HCT116 (cell line): ENCODE measurements around the gene FAM181A. TPM values are rescaled to one million over a fixed set of nuclear protein-coding genes. Genes with fewer than 3 reads are reported as not detected.

Source experiments
- ATAC-seq: fragments of 200-7000 bp; cut with Tn5 transposase; 2 replicates; pipeline ENCODE4 v1.9.1; 2020; ENCODE audit warnings: mild to moderate bottlenecking, moderate library complexity
- BruUV-seq: library from RNA; stranded (reverse); fragments of 400-500 nt; replicated peaks from 2 replicates; lab custom pipeline; 2021; lab: Mats Ljungman, UMichigan
- CTCF ChIA-PET: fragments of 300-600 bp; sonication (Branson Sonifier 250); formaldehyde crosslinking; loops from one replicate; lab custom pipeline; 2021; ENCODE audit warnings: antibody characterized with exemption; lab: Charles Lee
- POLR2A ChIA-PET: fragments of 300-600, 350-600 bp; sonication (Branson Sonifier 250); formaldehyde crosslinking; loops from one replicate; lab custom pipeline; 2021; ENCODE audit warnings: antibody characterized with exemption; lab: Charles Lee
- RAD21 ChIA-PET, 2 experiments: fragments of 300-600 bp; sonication (Branson Sonifier 250); formaldehyde crosslinking; loops; one replicate each; lab custom pipeline; 2023; ENCODE audit warnings: low total read pairs in 2 of 2; ENCODE audit not compliant: uncharacterized antibody in 2 of 2, unreplicated experiment in 2 of 2, low non-redundant PET in 1 of 2; lab: Charles Lee
- DNase-seq: peaks from one replicate; pipeline ENCODE4 v3.0.0-alpha.2; 2010; ENCODE audit warnings: low read depth, low spot score
- H2AFZ ChIP-seq: fragments of 200-600 bp; shearing (Covaris generic), sonication (generic); 2 replicates; pipeline ENCODE4 v1.6.1; 2017; ENCODE audit warnings: low read depth, mixed run types, mixed read lengths, antibody characterized with exemption, low read length; ENCODE audit not compliant: poor library complexity, severe bottlenecking
- H3K27ac ChIP-seq: 2 replicates; pipeline ENCODE4 v1.5.1; 2012; ENCODE audit warnings: low read depth, low read length
- H3K27me3 ChIP-seq: fragments of 200-600 bp; sonication (generic); 2 replicates; pipeline ENCODE4 v1.6.1; 2016; ENCODE audit warnings: mixed run types, low read length, mixed read lengths; ENCODE audit not compliant: insufficient read depth
- H3K36me3 ChIP-seq, 2 experiments: fragments of 200-500 bp in 1 of 2; fragments of 200-600 bp in 1 of 2; sonication (Bioruptor generic) in 1 of 2; sonication (generic) in 1 of 2; 2 replicates each; pipeline versions ENCODE4 v1.5.1 to v1.6.1; 2014 to 2016; ENCODE audit warnings: low read length in 2 of 2, inconsistent platforms in 1 of 2, mixed read lengths in 1 of 2, mixed run types in 1 of 2; ENCODE audit not compliant: insufficient read depth in 2 of 2, control insufficient read depth in 1 of 2
- H3K4me1 ChIP-seq, 2 experiments: fragments of 200-600 bp in 1 of 2; sonication (generic) in 1 of 2; 2 replicates each; pipeline versions ENCODE4 v1.5.1 to v1.6.1; 2012 to 2017; ENCODE audit warnings: low read length in 2 of 2, inconsistent platforms in 1 of 2, mild to moderate bottlenecking in 1 of 2, mixed read lengths in 1 of 2, mixed run types in 1 of 2, moderate library complexity in 1 of 2; ENCODE audit not compliant: insufficient read depth in 2 of 2, control insufficient read depth in 1 of 2
- H3K4me2 ChIP-seq: fragments of 200-600 bp; sonication (generic); 2 replicates; pipeline ENCODE4 v1.6.1; 2017; ENCODE audit warnings: mixed run types, low read length, mixed read lengths
- H3K4me3 ChIP-seq, 2 experiments: fragments of 200-600 bp in 1 of 2; sonication (generic) in 1 of 2; replicated peaks in 1 of 2; 2 replicates each; pipeline ENCODE4 v1.5.1; 2011 to 2016; ENCODE audit warnings: low read length in 2 of 2, control low read depth in 1 of 2, low read depth in 1 of 2, mild to moderate bottlenecking in 1 of 2, mixed read lengths in 1 of 2, mixed run types in 1 of 2
- H3K79me2 ChIP-seq: fragments of 200-600 bp; sonication (generic); 2 replicates; pipeline ENCODE4 v1.6.1; 2017; ENCODE audit warnings: mild to moderate bottlenecking, mixed run types, low read length, moderate library complexity, mixed read lengths; ENCODE audit not compliant: insufficient read depth
- H3K9ac ChIP-seq: fragments of 200-600 bp; sonication (generic); 2 replicates; pipeline ENCODE4 v1.6.1; 2016; ENCODE audit warnings: low read length, mixed read lengths
- H3K9me2 ChIP-seq: fragments of 200-600 bp; sonication (generic), shearing (Covaris generic); 2 replicates; pipeline ENCODE4 v1.6.1; 2017; ENCODE audit warnings: mixed run types, mild to moderate bottlenecking, moderate library complexity; ENCODE audit not compliant: insufficient read depth
- H3K9me3 ChIP-seq, 2 experiments: fragments of 200-500 bp in 1 of 2; fragments of 200-600 bp in 1 of 2; sonication (Bioruptor generic) in 1 of 2; sonication (generic) in 1 of 2; 2 replicates each; pipeline ENCODE4 v1.6.1; 2014 to 2017; ENCODE audit warnings: low read length in 2 of 2, mixed read lengths in 2 of 2, inconsistent platforms in 1 of 2, low read depth in 1 of 2, mild to moderate bottlenecking in 1 of 2, mixed run types in 1 of 2, moderate library complexity in 1 of 2; ENCODE audit not compliant: control insufficient read depth in 1 of 2, insufficient read depth in 1 of 2
- H4K20me1 ChIP-seq: fragments of 200-600 bp; sonication (generic), shearing (Covaris generic); 2 replicates; pipeline ENCODE4 v1.6.1; 2017; ENCODE audit warnings: mixed run types, mild to moderate bottlenecking, moderate library complexity; ENCODE audit not compliant: insufficient read depth
- CBX3 ChIP-seq: IDR thresholded peaks from 2 replicates; pipeline ENCODE4 v1.6.1; 2012; ENCODE audit warnings: low read depth
- CEBPB ChIP-seq: IDR thresholded peaks from 2 replicates; pipeline ENCODE4 v1.6.1; 2012; ENCODE audit warnings: low read depth
- EGR1 ChIP-seq: IDR thresholded peaks from 2 replicates; pipeline ENCODE4 v1.6.1; 2012; ENCODE audit warnings: low read depth
- ELF1 ChIP-seq: IDR thresholded peaks from 2 replicates; pipeline ENCODE4 v1.6.1; 2012; ENCODE audit warnings: low read depth, borderline replicate concordance
- EZH2 ChIP-seq: fragments of 200-600 bp; sonication (generic); IDR thresholded peaks from 2 replicates; pipeline ENCODE4 v1.6.1; 2017; ENCODE audit warnings: antibody characterized with exemption, mixed run types
- EZH2phosphoT487 ChIP-seq: fragments of 200-600 bp; IDR thresholded peaks from 2 replicates; pipeline ENCODE4 v1.6.1; 2018; ENCODE audit warnings: antibody characterized with exemption, borderline replicate concordance
- FOSL1 ChIP-seq: IDR thresholded peaks from 2 replicates; pipeline ENCODE4 v1.6.1; 2012; ENCODE audit warnings: low read depth
- JUND ChIP-seq: IDR thresholded peaks from 2 replicates; pipeline ENCODE4 v1.6.1; 2012
- POLR2A ChIP-seq: IDR thresholded peaks from 2 replicates; pipeline ENCODE4 v1.7.0; 2011; ENCODE audit warnings: borderline replicate concordance; ENCODE audit not compliant: insufficient read depth, insufficient read length; ENCODE audit errors: extremely low read depth
- POLR2AphosphoS5 ChIP-seq: IDR thresholded peaks from 2 replicates; pipeline ENCODE4 v1.6.1; 2011; ENCODE audit warnings: mild to moderate bottlenecking, low read depth, low read length, moderate library complexity
- RAD21 ChIP-seq: IDR thresholded peaks from 2 replicates; pipeline ENCODE4 v1.6.1; 2012; ENCODE audit warnings: low read depth, mild to moderate bottlenecking
- SIN3A ChIP-seq: IDR thresholded peaks from 2 replicates; pipeline ENCODE4 v1.6.1; 2012; ENCODE audit warnings: low read depth
- YY1 ChIP-seq: IDR thresholded peaks from 2 replicates; pipeline ENCODE4 v1.6.1; 2011; ENCODE audit warnings: low read length, low read depth, moderate library complexity, mild to moderate bottlenecking; ENCODE audit not compliant: insufficient replicate concordance; ENCODE audit errors: extremely low read depth
- ZFX ChIP-seq: fragments of 450-650 bp; IDR thresholded peaks from 2 replicates; pipeline ENCODE4 v1.6.1; 2017
- ZNF274 ChIP-seq: fragments of 200-500 bp; sonication (Bioruptor generic); IDR thresholded peaks from 2 replicates; pipeline ENCODE4 v1.6.1; 2014; ENCODE audit warnings: mild to moderate bottlenecking, low read depth, low read length, inconsistent platforms
- intact Hi-C: fragments of 100-400 bp; cut with micrococcal nuclease; formaldehyde crosslinking; loops from 2 replicates; pipeline ENCODE4 v1.10.0; 2022
- total RNA-seq: library from RNA; stranded (reverse); gene quantifications from one replicate; pipeline ENCODE4 v1.2.1, GENCODE V29; 2021; ENCODE audit not compliant: unreplicated experiment
- TF ChIP-seq, protein P1 (sequence below), 3 experiments: fragments of 200-600 bp in 1 of 3; sonication (generic) in 1 of 3; IDR thresholded peaks in 2 of 3; conservative IDR thresholded peaks in 1 of 3; 2 replicates each; pipeline ENCODE4 v1.5.1; 2012 to 2017; ENCODE audit warnings: low read depth in 2 of 3, low read length in 2 of 3, antibody characterized with exemption in 1 of 3, borderline replicate concordance in 1 of 3, control low read depth in 1 of 3, mild to moderate bottlenecking in 1 of 3, mixed read lengths in 1 of 3, mixed run types in 1 of 3, moderate library complexity in 1 of 3; ENCODE audit not compliant: insufficient read depth in 1 of 3
- TF ChIP-seq, protein P2 (sequence below): IDR thresholded peaks from 2 replicates; pipeline ENCODE4 v1.6.1; 2012

FAM181A gene
- total RNA-seq, 1 experiment from 2014 or later = not detected

DNA sequence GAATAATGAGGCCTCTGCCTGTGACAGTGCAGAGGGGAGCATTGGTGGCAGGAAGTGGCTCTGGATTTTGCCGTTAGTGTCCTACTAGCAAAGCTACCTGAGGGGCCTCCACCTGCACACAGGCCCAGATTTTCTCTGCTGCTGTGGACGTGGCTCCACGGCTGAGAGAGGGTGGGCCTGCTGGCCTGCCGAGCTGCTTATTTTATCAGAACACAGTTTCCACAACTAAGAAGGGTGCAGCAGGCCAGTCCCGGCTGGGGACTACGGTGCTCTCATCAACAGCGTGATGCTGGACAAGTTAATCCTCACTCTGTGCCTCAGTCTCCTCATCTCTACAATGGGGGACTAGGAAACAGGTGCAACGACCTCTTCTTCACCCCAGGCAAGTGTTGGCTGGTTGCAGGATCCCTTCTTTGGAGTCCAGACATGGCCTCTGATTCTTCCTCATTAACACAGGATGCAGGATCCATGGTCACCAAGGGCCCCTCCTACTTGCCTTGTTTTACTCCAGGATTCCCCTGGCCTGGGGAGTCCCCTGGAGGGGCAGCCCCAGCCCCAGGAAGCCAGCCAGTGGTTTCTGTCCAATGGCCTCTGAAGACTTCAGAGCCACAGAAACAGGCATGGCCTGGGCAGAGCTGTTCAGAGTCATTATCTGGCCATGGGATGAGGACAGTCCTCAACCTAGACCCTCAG lies 3.3 kb downstream of the FAM181A start (continued):
- TF ChIP-seq, protein P1, sequence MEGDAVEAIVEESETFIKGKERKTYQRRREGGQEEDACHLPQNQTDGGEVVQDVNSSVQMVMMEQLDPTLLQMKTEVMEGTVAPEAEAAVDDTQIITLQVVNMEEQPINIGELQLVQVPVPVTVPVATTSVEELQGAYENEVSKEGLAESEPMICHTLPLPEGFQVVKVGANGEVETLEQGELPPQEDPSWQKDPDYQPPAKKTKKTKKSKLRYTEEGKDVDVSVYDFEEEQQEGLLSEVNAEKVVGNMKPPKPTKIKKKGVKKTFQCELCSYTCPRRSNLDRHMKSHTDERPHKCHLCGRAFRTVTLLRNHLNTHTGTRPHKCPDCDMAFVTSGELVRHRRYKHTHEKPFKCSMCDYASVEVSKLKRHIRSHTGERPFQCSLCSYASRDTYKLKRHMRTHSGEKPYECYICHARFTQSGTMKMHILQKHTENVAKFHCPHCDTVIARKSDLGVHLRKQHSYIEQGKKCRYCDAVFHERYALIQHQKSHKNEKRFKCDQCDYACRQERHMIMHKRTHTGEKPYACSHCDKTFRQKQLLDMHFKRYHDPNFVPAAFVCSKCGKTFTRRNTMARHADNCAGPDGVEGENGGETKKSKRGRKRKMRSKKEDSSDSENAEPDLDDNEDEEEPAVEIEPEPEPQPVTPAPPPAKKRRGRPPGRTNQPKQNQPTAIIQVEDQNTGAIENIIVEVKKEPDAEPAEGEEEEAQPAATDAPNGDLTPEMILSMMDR (IDR thresholded peaks at IDR 0.05 in 2 of 3, conservative IDR thresholded peaks at IDR 0.05 in 1 of 3; ENCODE audit: borderline replicate concordance in 1 of 3, insufficient read depth in 1 of 3, low read depth in 2 of 3, low read length in 2 of 3) = no peak
- no peak for TF ChIP-seq CEBPB
- TF ChIP-seq EZH2 = no peak
- no peak for TF ChIP-seq POLR2A
- TF ChIP-seq JUND = no peak
- TF ChIP-seq CBX3 = no peak
- TF ChIP-seq EGR1 = no peak
- TF ChIP-seq YY1 = no peak
- no peak for TF ChIP-seq ZFX
- no peak for TF ChIP-seq POLR2AphosphoS5
- TF ChIP-seq ZNF274 = no peak
- TF ChIP-seq, protein P2, sequence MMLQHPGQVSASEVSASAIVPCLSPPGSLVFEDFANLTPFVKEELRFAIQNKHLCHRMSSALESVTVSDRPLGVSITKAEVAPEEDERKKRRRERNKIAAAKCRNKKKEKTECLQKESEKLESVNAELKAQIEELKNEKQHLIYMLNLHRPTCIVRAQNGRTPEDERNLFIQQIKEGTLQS = no peak
- no peak for TF ChIP-seq EZH2phosphoT487
- no peak for TF ChIP-seq ELF1
- TF ChIP-seq, all 23 proteins: peak for 0

DNA sequence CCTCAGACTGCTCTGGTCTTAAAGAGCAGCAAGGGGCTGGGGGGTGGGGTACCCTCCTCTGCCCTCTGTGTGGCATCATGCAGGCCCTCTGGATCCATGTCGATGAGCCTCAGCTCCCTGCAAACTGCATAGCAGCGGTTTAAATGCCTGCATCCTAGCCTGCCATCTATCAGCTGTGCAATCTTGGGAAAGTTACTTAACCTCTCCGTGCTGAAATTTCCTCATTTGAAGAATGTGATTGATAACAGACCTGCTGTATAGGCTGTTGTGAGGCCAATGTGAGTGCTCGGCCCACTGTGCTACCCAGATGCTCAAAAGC lies 3.8 kb downstream of the FAM181A start:
- no peaks in the 10 kb centered on the region for H3K36me3 ChIP-seq
- ATAC-seq (no peak), DNase-seq (no peak)
- no peak overlapping the region for H3K4me3 ChIP-seq
- intact Hi-C loops = no loop called here
- H2AFZ ChIP-seq = no peak overlapping the region
- no peaks in the 10 kb centered on the region for H3K27me3 ChIP-seq
- no peaks in the 10 kb centered on the region for H4K20me1 ChIP-seq
- ChIA-PET POLR2A (no interaction called here), RAD21 (no interaction called here), CTCF (interaction anchor here (1.4 kb wide), 1 partner anchor 9 kb away, joined by 8 read pairs; no protein-coding TSS in a partner anchor)
- H3K9me3 ChIP-seq = no peaks in the 10 kb centered on the region
- H3K9ac ChIP-seq = no peak overlapping the region
- H3K27ac ChIP-seq = no peak overlapping the region
- TF ChIP-seq ZNF274 (no peak), RAD21 (no peak), POLR2AphosphoS5 (no peak), JUND (no peak), FOSL1 (no peak), ELF1 (no peak), SIN3A (no peak), ZFX (no peak), EZH2 (no peak)
- TF ChIP-seq, protein P2 = no peak
- H3K79me2 ChIP-seq = no peaks in the 10 kb centered on the region
- 0 out of 4 replicates have a peak, but pooled peaks cover 0 to under 1% of the 10 kb centered on the region in 2 experiments for H3K4me1 ChIP-seq
- BruUV-seq = no TSS peak
- no peaks in the 10 kb centered on the region for H3K9me2 ChIP-seq
- no peak overlapping the region for H3K4me2 ChIP-seq
